ENCODE measurements around the gene TJP2. TPM values are rescaled to one million over a fixed set of nuclear protein-coding genes. Genes with fewer than 3 reads are reported as not detected.

The TJP2 gene
- total RNA-seq: 50.2 and 57.1 TPM in 2 replicates

GRCh38 chr9:69173891-69174615, at the start of gene TJP2:
TSS of gene TJP2 (plus strand) at chr9:69174277. CDS start at chr9:69174373, 96 bp downstream.

Other genes with a start within 250 kb of the TJP2 start
- not detected in 2 replicates for gene PRKACG, start 160.2 kb upstream of the TJP2 start, total RNA-seq
- 9.7 and 9.9 TPM in 2 replicates for gene FXN, start 138.5 kb upstream of the TJP2 start, total RNA-seq
- 0.12 and 0.29 TPM in 2 replicates for gene ENTREP1, start 150.9 kb downstream of the TJP2 start, total RNA-seq